Endodermal cell (in vitro differentiated cells): Measurements from ENCODE around the gene RXRA. TPM values are rescaled to one million over a fixed set of nuclear protein-coding genes. Genes with fewer than 3 reads are reported as not detected.

Source experiments
- DNase-seq: peaks from one replicate; pipeline ENCODE4 v3.0.0-alpha.2; 2017
- H3K27ac ChIP-seq: 2 replicates; pipeline ENCODE4 v1.5.1; 2013; ENCODE audit warnings: mild to moderate bottlenecking, low read depth, low read length, moderate library complexity
- H3K27me3 ChIP-seq: 2 replicates; pipeline ENCODE4 v1.6.1; 2013; ENCODE audit warnings: mild to moderate bottlenecking, low read length, moderate library complexity; ENCODE audit not compliant: insufficient read depth, control insufficient read depth, poor library complexity, severe bottlenecking
- H3K36me3 ChIP-seq: 2 replicates; pipeline ENCODE4 v1.7.0; 2013; ENCODE audit warnings: mild to moderate bottlenecking, low read length, moderate library complexity; ENCODE audit not compliant: control insufficient read depth, insufficient read depth
- H3K4me1 ChIP-seq: one replicate; pipeline ENCODE4 v1.7.0; 2013; ENCODE audit warnings: low read length; ENCODE audit not compliant: control insufficient read depth, insufficient read depth
- H3K4me3 ChIP-seq: 2 replicates; pipeline ENCODE4 v1.5.1; 2013; ENCODE audit warnings: mild to moderate bottlenecking, low read length, moderate library complexity
- H3K9ac ChIP-seq: 2 replicates; pipeline ENCODE4 v1.6.1; 2013; ENCODE audit warnings: mild to moderate bottlenecking, low read length, moderate library complexity; ENCODE audit not compliant: poor library complexity, severe bottlenecking; ENCODE audit errors: extremely low read depth
- H3K9me3 ChIP-seq: 2 replicates; pipeline ENCODE4 v1.6.1; 2013; ENCODE audit warnings: mild to moderate bottlenecking, low read length, moderate library complexity; ENCODE audit not compliant: control insufficient read depth
- H3K27ac Mint-ChIP-seq: 2 replicates; pipeline ENCODE4 v1.8.0; 2020; ENCODE audit warnings: mixed read lengths
- H3K27me3 Mint-ChIP-seq: 2 replicates; pipeline ENCODE4 v1.8.0; 2021; ENCODE audit warnings: mild to moderate bottlenecking, mixed read lengths; ENCODE audit not compliant: insufficient read depth
- H3K36me3 Mint-ChIP-seq: 2 replicates; pipeline ENCODE4 v1.8.0; 2020; ENCODE audit warnings: low read depth, mixed read lengths
- H3K4me1 Mint-ChIP-seq: 2 replicates; pipeline ENCODE4 v1.8.0; 2020; ENCODE audit warnings: mixed read lengths
- H3K4me3 Mint-ChIP-seq: 2 replicates; pipeline ENCODE4 v1.8.0; 2020; ENCODE audit warnings: mild to moderate bottlenecking, moderate library complexity, mixed read lengths
- H3K9me3 Mint-ChIP-seq: 2 replicates; pipeline ENCODE4 v1.8.0; 2020; ENCODE audit warnings: mild to moderate bottlenecking, mixed read lengths
- WGBS, 2 experiments: methylation state at CpG; one replicate each; pipeline versions ENCODE4 v1.1.5 to v1.1.7; 2013; ENCODE audit warnings: missing lambda C conversion rate in 2 of 2, mixed read lengths in 1 of 2; ENCODE audit not compliant: insufficient coverage in 1 of 2, insufficient read length in 1 of 2; 5-methylcytosine and 5-hydroxymethylcytosine counted together
- total RNA-seq, 2 donors: library from RNA; stranded (reverse); fragmentation: NEBNext Ultra II Directional in 1 of 2; extraction: Animal tissue kit (Norgen Biotek cat#: 25700) in 1 of 2; gene quantifications; 2 replicates in 1 of 2; 3 replicates in 1 of 2; pipeline ENCODE4 v1.2.1, GENCODE V29; 2021
- TF ChIP-seq, protein P1 (sequence below): fragments of 200-600 bp; sonication (generic); conservative IDR thresholded peaks from 2 replicates; pipeline ENCODE4 v1.5.0; 2021; ENCODE audit warnings: antibody characterized with exemption, mild to moderate bottlenecking

Gene RXRA
- total RNA-seq, 2 donors from 2014 or later = 58.3 to 70.6 TPM

DNA sequence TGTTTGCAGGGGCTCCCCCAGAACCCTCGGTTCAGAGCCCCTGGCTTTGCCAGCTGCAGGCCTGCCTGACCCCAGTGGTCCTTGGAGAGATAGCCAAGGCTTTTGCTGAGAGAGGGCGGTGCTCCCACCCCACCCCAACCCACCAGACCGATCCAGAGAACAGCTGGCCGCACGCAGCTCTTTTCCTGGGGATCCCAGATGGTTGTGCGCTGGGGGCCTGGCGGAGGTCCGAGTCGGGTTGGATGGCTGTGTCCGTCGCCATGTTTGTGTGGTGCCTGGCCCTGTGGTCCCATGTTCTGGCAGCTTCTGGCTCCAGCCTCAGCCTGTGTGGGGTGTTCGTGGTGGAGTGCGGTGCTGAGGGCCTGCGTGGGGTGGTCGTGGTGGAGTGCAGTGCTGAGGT lies 97.5 kb downstream of the RXRA start:
- no peak overlapping the region for H3K27ac Mint-ChIP-seq
- TF ChIP-seq, protein P1, sequence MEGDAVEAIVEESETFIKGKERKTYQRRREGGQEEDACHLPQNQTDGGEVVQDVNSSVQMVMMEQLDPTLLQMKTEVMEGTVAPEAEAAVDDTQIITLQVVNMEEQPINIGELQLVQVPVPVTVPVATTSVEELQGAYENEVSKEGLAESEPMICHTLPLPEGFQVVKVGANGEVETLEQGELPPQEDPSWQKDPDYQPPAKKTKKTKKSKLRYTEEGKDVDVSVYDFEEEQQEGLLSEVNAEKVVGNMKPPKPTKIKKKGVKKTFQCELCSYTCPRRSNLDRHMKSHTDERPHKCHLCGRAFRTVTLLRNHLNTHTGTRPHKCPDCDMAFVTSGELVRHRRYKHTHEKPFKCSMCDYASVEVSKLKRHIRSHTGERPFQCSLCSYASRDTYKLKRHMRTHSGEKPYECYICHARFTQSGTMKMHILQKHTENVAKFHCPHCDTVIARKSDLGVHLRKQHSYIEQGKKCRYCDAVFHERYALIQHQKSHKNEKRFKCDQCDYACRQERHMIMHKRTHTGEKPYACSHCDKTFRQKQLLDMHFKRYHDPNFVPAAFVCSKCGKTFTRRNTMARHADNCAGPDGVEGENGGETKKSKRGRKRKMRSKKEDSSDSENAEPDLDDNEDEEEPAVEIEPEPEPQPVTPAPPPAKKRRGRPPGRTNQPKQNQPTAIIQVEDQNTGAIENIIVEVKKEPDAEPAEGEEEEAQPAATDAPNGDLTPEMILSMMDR = no peak
- 95 to 100% methylated on average over 10 to 15 of the region's 15 CpGs for WGBS, 2 experiments
- H3K4me1 ChIP-seq = no peaks in the 10 kb centered on the region
- H3K27ac ChIP-seq = no peak overlapping the region
- H3K27me3 ChIP-seq = no peaks in the 10 kb centered on the region
- peaks cover 2% of the 10 kb centered on the region for H3K4me1 Mint-ChIP-seq
- H3K4me3 ChIP-seq = no peak overlapping the region
- H3K36me3 ChIP-seq = peaks cover 9% of the 10 kb centered on the region
- no peak overlapping the region for H3K9ac ChIP-seq
- no peaks in the 10 kb centered on the region for H3K9me3 Mint-ChIP-seq
- H3K36me3 Mint-ChIP-seq = peaks cover 14% of the 10 kb centered on the region
- no peaks in the 10 kb centered on the region for H3K9me3 ChIP-seq
- H3K27me3 Mint-ChIP-seq = no peaks in the 10 kb centered on the region
- no peak for DNase-seq
- no peak overlapping the region for H3K4me3 Mint-ChIP-seq

DNA sequence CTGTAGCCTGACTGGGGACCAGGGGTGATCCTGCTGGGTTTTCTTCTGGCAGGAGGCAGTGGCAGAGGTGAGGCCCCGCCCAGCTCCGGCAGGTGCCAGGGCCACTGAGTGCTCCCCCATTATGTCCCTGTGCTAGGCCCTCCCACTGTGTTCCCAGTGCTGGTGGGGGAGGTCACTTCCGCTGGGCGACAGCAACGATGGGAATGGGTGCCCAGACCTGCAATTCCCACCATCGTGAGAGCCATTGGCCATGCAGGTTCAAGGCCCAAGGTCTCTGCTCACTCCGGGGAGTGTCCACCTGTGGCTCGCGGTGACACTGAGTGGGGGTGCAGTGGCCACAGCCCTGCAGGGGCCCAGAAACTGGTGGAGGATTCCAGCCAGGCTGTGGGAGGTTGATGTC lies 98.6 kb downstream of the RXRA start:
- no peak overlapping the region for H3K9ac ChIP-seq
- Mint-ChIP-seq H3K4me1 (no peaks in the 10 kb centered on the region), H3K36me3 (peaks cover 16% of the 10 kb centered on the region), H3K27ac (no peak overlapping the region), H3K4me3 (no peak overlapping the region), H3K27me3 (no peaks in the 10 kb centered on the region), H3K9me3 (no peaks in the 10 kb centered on the region)
- no peaks in the 10 kb centered on the region for H3K4me1 ChIP-seq
- H3K36me3 ChIP-seq = peaks cover 13% of the 10 kb centered on the region
- WGBS, 2 experiments = 86 to 95% methylated on average over 6 to 9 of the region's 9 CpGs
- H3K9me3 ChIP-seq = no peaks in the 10 kb centered on the region
- no peak overlapping the region for H3K27ac ChIP-seq
- H3K27me3 ChIP-seq = no peaks in the 10 kb centered on the region
- TF ChIP-seq, protein P1 = no peak
- no peak for DNase-seq
- no peak overlapping the region for H3K4me3 ChIP-seq

DNA sequence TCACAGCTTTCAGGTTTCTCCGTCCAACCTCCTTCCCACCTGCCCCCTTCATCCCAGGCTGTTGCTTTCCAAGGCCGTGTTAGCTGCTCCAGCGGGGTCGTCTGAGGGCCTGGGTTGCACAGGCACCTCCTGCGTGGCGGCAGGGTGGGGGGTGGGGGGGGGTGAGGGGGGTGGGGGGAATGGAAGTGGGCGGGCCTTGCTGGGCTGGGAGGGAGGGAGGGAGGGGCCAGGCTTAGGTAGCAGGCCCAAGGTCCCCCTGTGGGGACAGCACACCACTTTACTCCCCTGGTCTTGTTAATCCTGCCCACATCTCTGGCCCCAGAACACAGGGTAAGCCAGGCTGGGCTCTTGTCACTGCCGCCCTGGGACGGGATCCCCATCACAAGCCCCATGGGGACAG lies 99.1 kb downstream of the RXRA start:
- Mint-ChIP-seq H3K36me3 (peaks cover 16% of the 10 kb centered on the region), H3K4me1 (no peaks in the 10 kb centered on the region), H3K27me3 (no peaks in the 10 kb centered on the region), H3K27ac (no peak overlapping the region), H3K9me3 (no peaks in the 10 kb centered on the region), H3K4me3 (no peak overlapping the region)
- Histone ChIP-seq H3K9me3 (no peaks in the 10 kb centered on the region), H3K36me3 (peaks cover 13% of the 10 kb centered on the region), H3K9ac (no peak overlapping the region), H3K4me1 (no peaks in the 10 kb centered on the region), H3K27ac (no peak overlapping the region), H3K27me3 (no peaks in the 10 kb centered on the region), H3K4me3 (no peak overlapping the region)
- 79 to 100% methylated on average over 2 to 6 of the region's 9 CpGs for WGBS, 2 experiments
- no peak for DNase-seq
- TF ChIP-seq, protein P1 = no peak
